Activated T-cell treated with anti-CD3 and anti-CD28 coated beads, Interleukin-2, amount 50 U/mL, for 24 hours (primary cell): ENCODE data around the gene SIL1.
"Not testable (repeated sequence)": the region's sequence is repeated elsewhere in the genome, so short reads cannot be mapped to it uniquely, and the experiment has no call there.

ENCODE experiments used
- DNase-seq: peaks from one replicate; pipeline ENCODE4 v3.0.0-alpha.2; 2020
- H3K27ac Mint-ChIP-seq: 2 replicates; pipeline ENCODE4 v1.8.0; 2020; ENCODE audit warnings: mild to moderate bottlenecking, mixed read lengths
- H3K27me3 Mint-ChIP-seq: 2 replicates; pipeline ENCODE4 v1.8.0; 2020; ENCODE audit warnings: mixed read lengths
- H3K36me3 Mint-ChIP-seq: 2 replicates; pipeline ENCODE4 v1.8.0; 2020; ENCODE audit warnings: low read depth, mixed read lengths
- H3K4me1 Mint-ChIP-seq: 2 replicates; pipeline ENCODE4 v1.8.0; 2020; ENCODE audit warnings: low read depth, mixed read lengths
- H3K4me3 Mint-ChIP-seq: 2 replicates; pipeline ENCODE4 v1.8.0; 2020; ENCODE audit warnings: mild to moderate bottlenecking, moderate library complexity, mixed read lengths
- H3K9me3 Mint-ChIP-seq: 2 replicates; pipeline ENCODE4 v1.8.0; 2020; ENCODE audit warnings: mixed read lengths

Gene SIL1

GRCh38 chr5:139058121-139058520 lies 140.0 kb downstream of the SIL1 start:
- H3K36me3 Mint-ChIP-seq, result no peaks in the 10 kb centered on the region
- H3K4me1 Mint-ChIP-seq, result no peaks in the 10 kb centered on the region
- no peak overlapping the region for H3K4me3 Mint-ChIP-seq
- no peaks in the 10 kb centered on the region for H3K27me3 Mint-ChIP-seq
- no peaks in the 10 kb centered on the region for H3K9me3 Mint-ChIP-seq
- DNase-seq, result no peak
- no peak overlapping the region for H3K27ac Mint-ChIP-seq

GRCh38 chr5:139057045-139057939 lies 140.9 kb downstream of the SIL1 start:
- not testable (repeated sequence) for H3K9me3 Mint-ChIP-seq, H3K4me1 Mint-ChIP-seq, DNase-seq, H3K27me3 Mint-ChIP-seq, H3K36me3 Mint-ChIP-seq, H3K27ac Mint-ChIP-seq, H3K4me3 Mint-ChIP-seq

- no peaks in the 10 kb centered on the region for H3K4me1 Mint-ChIP-seq
- H3K27me3 Mint-ChIP-seq, result no peaks in the 10 kb centered on the region
- peaks cover 16% of the 10 kb centered on the region for H3K36me3 Mint-ChIP-seq
- DNase-seq, result no peak
- H3K27ac Mint-ChIP-seq, result no peak overlapping the region
- no peak overlapping the region for H3K4me3 Mint-ChIP-seq
- no peaks in the 10 kb centered on the region for H3K9me3 Mint-ChIP-seq
These were observed 145.2 kb downstream of the SIL1 start for GRCh38 chr5:139052975-139053374.

- DNase-seq, result no peak
- Mint-ChIP-seq H3K27me3 (no peaks in the 10 kb centered on the region), H3K27ac (no peak overlapping the region), H3K9me3 (no peaks in the 10 kb centered on the region), H3K36me3 (peaks cover 20% of the 10 kb centered on the region), H3K4me3 (no peak overlapping the region), H3K4me1 (no peaks in the 10 kb centered on the region)
These were observed 146.8 kb downstream of the SIL1 start for GRCh38 chr5:139051392-139051791.

- Mint-ChIP-seq H3K4me1 (no peaks in the 10 kb centered on the region), H3K9me3 (no peaks in the 10 kb centered on the region), H3K4me3 (no peak overlapping the region), H3K36me3 (peaks cover 20% of the 10 kb centered on the region), H3K27me3 (no peaks in the 10 kb centered on the region), H3K27ac (no peak overlapping the region)
- DNase-seq, result no peak
These were observed 147.7 kb downstream of the SIL1 start for GRCh38 chr5:139050432-139050831.

GRCh38 chr5:139049780-139050179 lies 148.4 kb downstream of the SIL1 start:
- H3K4me1 Mint-ChIP-seq, result no peaks in the 10 kb centered on the region
- no peak overlapping the region for H3K27ac Mint-ChIP-seq
- DNase-seq, result no peak
- H3K9me3 Mint-ChIP-seq, result no peaks in the 10 kb centered on the region
- no peak overlapping the region for H3K4me3 Mint-ChIP-seq
- H3K36me3 Mint-ChIP-seq, result peaks cover 20% of the 10 kb centered on the region
- no peaks in the 10 kb centered on the region for H3K27me3 Mint-ChIP-seq

GRCh38 chr5:139046551-139046950 lies 151.6 kb downstream of the SIL1 start:
- Mint-ChIP-seq H3K4me3 (no peak overlapping the region), H3K27ac (no peak overlapping the region), H3K27me3 (no peaks in the 10 kb centered on the region), H3K36me3 (peaks cover 29% of the 10 kb centered on the region), H3K4me1 (no peaks in the 10 kb centered on the region), H3K9me3 (no peaks in the 10 kb centered on the region)
- no peak for DNase-seq

- Mint-ChIP-seq H3K9me3 (no peaks in the 10 kb centered on the region), H3K4me3 (no peak overlapping the region), H3K4me1 (no peaks in the 10 kb centered on the region), H3K36me3 (peaks cover 32% of the 10 kb centered on the region), H3K27me3 (no peaks in the 10 kb centered on the region), H3K27ac (no peak overlapping the region)
- DNase-seq, result no peak
These were observed 154.8 kb downstream of the SIL1 start for GRCh38 chr5:139043157-139043905.

GRCh38 chr5:139040081-139040480 lies 158.1 kb downstream of the SIL1 start:
- H3K36me3 Mint-ChIP-seq, result peaks cover 52% of the 10 kb centered on the region
- peaks cover 17% of the 10 kb centered on the region for H3K9me3 Mint-ChIP-seq
- DNase-seq, result no peak
- H3K4me3 Mint-ChIP-seq, result no peak overlapping the region
- no peaks in the 10 kb centered on the region for H3K27me3 Mint-ChIP-seq
- no peak overlapping the region for H3K27ac Mint-ChIP-seq
- H3K4me1 Mint-ChIP-seq, result peaks cover 5% of the 10 kb centered on the region

GRCh38 chr5:139038613-139039305 lies 159.4 kb downstream of the SIL1 start:
- Mint-ChIP-seq H3K9me3 (peaks cover 24% of the 10 kb centered on the region), H3K27ac (no peak overlapping the region), H3K27me3 (no peaks in the 10 kb centered on the region), H3K4me3 (no peak overlapping the region), H3K36me3 (peaks cover 57% of the 10 kb centered on the region), H3K4me1 (peaks cover 5% of the 10 kb centered on the region)
- DNase-seq, result no peak

GRCh38 chr5:139037732-139038131 lies 160.4 kb downstream of the SIL1 start:
- no peak overlapping the region for H3K27ac Mint-ChIP-seq
- no peaks in the 10 kb centered on the region for H3K27me3 Mint-ChIP-seq
- DNase-seq, result no peak
- peaks cover 57% of the 10 kb centered on the region for H3K36me3 Mint-ChIP-seq
- H3K4me1 Mint-ChIP-seq, result peaks cover 5% of the 10 kb centered on the region
- H3K4me3 Mint-ChIP-seq, result no peak overlapping the region
- peaks cover 30% of the 10 kb centered on the region for H3K9me3 Mint-ChIP-seq

- not testable (repeated sequence) for H3K27me3 Mint-ChIP-seq, H3K4me1 Mint-ChIP-seq, H3K4me3 Mint-ChIP-seq, H3K27ac Mint-ChIP-seq, DNase-seq
- peaks cover 47% of the 10 kb centered on the region for H3K36me3 Mint-ChIP-seq
- H3K9me3 Mint-ChIP-seq, result peaks cover 30% of the 10 kb centered on the region
These were observed 161.8 kb downstream of the SIL1 start for GRCh38 chr5:139036332-139036731.

GRCh38 chr5:139027150-139027549 lies 171.0 kb downstream of the SIL1 start:
- H3K4me3 Mint-ChIP-seq, result no peak overlapping the region
- no peaks in the 10 kb centered on the region for H3K9me3 Mint-ChIP-seq
- no peak overlapping the region for H3K27ac Mint-ChIP-seq
- DNase-seq, result no peak
- no peaks in the 10 kb centered on the region for H3K27me3 Mint-ChIP-seq
- H3K4me1 Mint-ChIP-seq, result peaks cover 10% of the 10 kb centered on the region
- peaks cover 35% of the 10 kb centered on the region for H3K36me3 Mint-ChIP-seq

- no peak for DNase-seq
- no peaks in the 10 kb centered on the region for H3K27me3 Mint-ChIP-seq
- peaks cover 10% of the 10 kb centered on the region for H3K4me1 Mint-ChIP-seq
- no peaks in the 10 kb centered on the region for H3K9me3 Mint-ChIP-seq
- no peak overlapping the region for H3K27ac Mint-ChIP-seq
- H3K4me3 Mint-ChIP-seq, result no peak overlapping the region
- H3K36me3 Mint-ChIP-seq, result peaks cover 46% of the 10 kb centered on the region
These were observed 172.5 kb downstream of the SIL1 start for GRCh38 chr5:139025651-139026050.
